Kidney capillary endothelial cell (primary cell): ENCODE results near the gene PPFIA4.

ENCODE experiments used
- DNase-seq: peaks from one replicate; pipeline ENCODE4 v3.0.0-alpha.2; 2018; ENCODE audit warnings: low spot score

The PPFIA4 gene

DNA sequence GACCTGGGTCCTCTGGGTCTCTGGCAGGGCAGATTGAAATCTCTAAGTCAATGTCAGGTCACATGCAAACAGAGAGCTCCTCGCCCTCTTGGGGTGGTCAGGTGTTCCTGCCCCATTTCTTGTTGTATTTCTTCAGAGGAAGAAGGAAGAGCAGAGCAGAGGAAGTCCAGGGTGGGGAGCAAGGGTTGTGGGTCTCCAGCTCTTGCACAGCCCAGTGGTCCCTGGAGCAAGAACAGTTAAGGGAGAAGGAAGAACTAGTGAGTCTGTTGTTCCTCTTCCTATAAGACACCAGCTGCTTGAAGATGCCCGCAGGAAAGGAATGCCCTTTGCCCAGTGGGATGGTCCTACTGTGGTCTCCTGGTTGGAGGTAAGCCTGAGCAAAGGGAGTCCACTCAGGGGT, 33.2 kb downstream of the PPFIA4 start:
- no peak for DNase-seq

DNA sequence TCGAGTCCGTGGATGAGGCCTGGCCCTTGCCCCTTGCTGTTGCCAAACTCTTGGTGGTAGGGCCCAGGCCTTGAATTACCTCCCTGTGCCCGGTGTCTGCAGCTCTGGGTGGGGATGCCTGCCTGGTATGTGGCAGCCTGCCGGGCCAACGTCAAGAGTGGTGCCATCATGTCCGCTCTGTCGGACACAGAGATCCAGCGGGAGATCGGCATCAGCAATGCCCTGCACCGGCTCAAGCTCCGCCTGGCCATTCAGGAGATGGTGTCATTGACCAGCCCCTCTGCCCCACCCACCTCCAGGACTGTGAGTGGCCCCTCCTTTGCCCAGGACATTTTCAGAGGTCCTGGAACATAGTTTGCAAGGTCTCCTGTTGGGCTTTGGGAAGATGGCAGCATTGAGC, 33.8 kb downstream of the PPFIA4 start:
- DNase-seq = no peak

DNA sequence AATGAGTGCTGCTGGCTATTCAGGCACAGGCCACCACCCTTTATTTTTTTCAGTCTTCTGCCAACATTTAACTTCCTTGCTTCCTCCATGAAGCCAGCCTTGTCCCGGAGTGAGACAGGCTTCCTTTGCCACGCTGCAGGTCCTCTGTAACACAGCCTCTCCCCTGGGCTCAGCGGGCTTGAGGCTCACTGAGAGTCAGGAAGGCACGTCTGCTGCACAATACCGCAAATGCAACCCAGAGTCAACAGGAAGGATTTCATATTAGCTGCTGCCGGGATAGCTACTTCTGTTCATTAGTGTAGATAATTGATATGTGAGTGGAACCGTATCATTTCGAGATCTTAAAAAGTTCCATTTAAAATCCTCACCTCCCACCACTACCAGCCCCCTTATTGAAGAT, 37.0 kb downstream of the PPFIA4 start:
- no peak for DNase-seq

DNA sequence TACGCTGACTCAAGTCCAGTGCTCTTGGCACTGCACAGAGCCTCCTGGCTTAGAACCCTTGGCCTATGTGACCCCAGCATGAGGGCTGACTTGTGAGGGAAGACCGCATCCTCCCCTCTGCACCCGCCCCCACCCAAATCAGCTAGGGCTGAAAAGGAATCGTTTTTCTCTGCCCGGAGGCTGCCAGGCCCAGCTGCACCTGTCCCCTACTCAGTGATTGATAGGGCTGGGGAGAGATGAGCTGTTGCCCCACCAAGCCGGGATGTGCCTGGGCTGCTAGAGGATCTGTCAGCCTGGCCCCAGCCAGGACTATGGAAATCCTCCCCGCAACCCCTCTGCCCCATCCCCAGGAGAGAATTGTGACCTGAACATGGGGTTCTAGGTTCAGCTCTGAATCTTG, 38.9 kb downstream of the PPFIA4 start:
- no peak for DNase-seq

DNA sequence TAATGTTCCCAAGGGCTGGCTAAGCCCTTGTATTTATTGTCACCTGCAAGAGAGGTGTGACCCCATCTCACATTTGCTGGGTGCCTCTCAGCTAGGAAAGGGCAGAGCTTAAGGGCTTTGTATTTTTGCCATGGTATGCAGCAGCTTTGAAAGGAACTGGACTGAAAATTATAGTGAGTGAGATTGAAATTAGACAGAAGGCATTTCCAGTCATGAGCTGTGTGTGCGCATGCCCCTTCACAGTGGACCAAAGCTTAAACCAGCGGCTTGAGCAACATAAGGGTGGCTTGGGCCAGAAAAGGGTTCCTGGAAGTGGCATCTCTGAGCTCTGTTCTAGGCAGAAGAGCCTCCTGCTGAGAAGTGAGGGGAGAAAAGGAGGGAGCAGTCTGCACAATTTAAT, 39.7 kb downstream of the PPFIA4 start:
- DNase-seq = no peak

DNA sequence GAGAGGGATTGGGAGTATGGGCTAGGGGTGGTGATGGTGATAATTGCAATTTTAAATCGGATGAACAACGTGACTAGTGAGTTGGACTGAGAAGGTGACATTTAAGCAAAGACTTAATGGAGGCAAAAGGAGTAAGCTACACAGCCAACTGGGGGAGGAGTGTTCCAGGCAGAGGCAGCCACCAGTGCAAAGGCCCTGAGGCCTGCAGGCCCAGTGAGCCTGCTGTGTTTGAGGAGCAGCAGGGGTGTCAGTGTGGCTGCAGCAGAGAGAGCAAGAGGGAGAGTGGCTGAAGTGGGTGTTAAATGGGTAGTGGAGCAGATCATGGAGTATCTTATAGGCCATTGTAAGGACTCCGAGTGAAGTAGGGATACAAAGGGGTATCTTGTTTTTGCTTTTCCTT, 40.7 kb downstream of the PPFIA4 start:
- DNase-seq = no peak

DNA sequence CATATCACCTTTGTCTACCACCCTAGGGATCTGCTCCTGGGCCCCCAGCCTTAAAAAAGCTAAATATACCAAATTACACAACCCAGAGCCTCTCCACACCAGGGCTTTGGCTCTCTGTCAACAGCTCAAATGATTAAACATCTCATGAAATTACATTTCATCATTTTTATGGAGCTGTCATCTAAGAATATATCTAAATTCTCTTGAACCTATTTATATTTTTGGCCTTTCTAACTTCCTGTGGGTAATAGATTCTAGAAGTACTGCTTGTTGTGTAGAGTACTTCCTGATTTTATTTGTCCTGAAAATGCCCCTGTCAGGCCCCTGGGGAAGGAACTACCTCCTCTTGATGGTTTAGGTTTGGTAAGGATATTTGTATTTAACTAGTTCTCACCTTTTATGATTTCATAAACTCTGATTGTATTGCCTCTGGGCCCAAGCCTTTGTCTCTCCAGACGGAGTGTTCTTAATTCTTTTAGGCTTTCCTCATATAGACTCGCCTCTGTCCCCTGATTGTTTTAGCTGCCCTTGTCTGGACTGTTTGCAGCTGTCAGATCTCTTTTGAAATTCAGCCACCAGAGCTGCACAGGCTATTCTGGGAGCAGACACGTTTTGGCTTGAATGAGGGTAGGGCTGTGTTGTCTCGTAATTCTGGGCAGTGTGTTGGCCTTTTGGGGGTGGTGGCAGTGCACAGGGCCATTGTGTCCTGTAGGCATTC, 42.9 kb downstream of the PPFIA4 start:
- DNase-seq = no peak

DNA sequence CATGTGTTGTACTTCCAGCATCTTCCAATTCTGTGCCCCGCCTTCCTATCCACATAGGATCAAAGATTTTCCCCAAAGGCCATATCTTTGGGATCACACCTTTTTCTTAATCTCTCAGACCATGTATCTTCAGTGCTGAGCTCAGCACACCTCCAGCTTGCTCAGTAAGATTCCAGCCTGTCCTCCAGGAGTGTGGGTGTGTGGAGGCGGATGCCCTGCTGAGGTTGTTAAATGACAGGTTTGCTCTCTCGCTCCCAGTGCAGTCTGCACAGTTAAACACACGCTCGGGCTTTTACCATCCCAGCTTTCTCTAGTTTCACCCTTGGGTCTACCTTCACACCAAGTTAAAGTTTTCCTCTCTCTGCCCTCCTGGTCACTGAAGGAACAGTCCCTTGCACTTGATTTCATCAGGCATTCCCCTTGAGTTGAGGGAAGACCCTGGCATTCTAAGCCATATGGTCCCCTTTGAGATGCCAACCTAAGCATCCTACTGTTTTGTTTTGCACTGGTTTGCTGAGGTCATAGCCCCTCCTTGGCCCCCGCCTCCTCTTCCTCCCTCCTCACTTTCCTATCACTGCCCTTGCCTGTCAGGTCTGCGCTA, 45.8 kb downstream of the PPFIA4 start:
- DNase-seq = no peak

DNA sequence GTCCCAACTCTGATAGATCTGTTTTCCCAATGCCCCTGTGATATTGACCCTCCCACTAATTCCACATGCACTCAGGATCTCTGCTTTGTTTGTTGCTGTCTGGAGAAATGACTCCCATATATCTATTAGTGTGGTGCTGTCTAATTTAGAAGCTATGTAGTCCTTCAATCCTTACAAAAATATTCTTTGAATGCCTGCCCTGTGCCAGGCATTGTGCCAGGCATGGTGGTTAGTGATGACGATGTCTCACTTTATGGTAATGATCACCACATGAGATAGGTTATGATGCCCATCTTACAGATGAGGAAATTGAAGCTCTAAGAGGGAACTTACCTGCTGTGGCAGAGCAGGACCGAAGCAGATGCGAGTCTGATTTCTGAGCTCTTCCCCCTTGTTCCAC, 46.6 kb downstream of the PPFIA4 start:
- no peak for DNase-seq

DNA sequence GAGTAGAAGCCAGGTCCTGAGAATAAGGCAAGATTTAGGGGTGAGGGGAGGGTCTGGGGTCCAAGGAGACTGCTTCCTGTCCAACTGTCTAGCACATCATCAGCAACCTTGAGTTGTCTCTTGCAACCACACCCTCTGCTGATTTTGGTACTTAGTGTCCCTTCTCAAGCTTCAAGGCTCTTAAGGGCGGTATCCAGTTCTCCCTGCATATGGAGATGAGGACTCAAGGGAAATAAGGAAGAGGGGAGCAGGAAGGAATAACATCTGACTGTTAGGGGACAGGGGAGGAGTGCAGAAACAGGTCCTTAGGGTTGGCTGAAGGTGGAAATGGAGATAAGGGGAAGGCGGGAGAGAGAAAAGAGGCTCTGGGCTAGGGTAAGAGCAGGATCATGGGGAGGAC, 47.2 kb downstream of the PPFIA4 start:
- DNase-seq = no peak

DNA sequence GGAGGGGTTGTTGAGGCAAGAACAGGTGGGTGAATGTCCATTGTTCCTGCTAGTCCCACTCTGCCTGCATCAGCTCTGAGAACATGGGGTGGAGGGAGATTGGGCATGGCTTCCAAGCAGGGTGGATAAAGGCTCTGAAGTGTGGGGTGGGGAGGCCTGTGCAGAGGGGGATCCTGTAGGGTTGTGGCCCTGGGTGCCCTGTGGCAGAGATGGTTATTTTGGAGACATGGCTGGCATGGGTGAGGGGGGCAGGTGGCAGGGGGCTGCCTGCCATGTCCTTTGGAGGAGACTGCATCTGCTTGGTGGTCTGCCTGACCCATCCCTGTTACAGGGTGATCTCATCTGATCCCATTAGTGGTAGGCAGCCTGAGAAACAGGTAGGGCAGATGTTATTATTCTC, 48.3 kb downstream of the PPFIA4 start:
- DNase-seq = no peak

DNA sequence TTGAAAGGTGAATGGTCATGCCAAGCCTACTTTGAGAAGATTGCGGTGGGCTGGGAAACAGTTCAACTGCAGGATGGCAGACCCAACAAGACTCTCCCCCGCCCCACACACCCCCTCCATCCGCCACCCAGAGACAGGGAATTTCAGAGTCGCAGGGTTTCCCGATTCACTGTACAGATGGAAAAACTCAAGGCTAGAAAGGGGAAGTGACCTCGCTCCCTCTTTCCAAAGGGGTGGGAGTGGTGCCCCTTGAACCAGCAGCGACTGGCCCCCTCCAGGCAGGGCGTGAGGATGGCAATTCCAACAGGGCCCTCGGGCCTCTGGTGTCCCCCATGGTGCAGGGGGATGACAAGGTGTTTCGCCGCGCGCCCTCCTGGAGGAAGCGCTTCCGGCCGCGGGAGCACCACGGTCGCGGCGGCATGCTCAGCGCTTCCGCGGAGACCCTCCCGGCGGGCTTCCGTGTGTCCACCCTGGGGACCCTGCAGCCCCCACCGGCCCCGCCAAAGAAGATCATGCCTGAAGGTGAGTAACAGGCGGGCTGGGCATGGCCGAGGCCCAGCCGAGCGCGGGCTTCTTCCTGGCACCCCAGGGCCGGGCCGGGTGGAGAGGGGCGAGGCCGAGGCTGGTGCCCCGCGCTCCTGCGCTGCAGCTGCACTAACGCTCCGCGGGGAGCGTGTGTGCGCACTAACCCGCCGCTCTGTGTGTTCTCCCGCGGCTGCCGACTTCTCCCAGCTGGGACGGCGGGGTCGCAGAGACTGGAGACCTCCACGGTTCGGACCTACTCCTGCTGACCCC, 49.1 kb downstream of the PPFIA4 start:
- no peak for DNase-seq

DNA sequence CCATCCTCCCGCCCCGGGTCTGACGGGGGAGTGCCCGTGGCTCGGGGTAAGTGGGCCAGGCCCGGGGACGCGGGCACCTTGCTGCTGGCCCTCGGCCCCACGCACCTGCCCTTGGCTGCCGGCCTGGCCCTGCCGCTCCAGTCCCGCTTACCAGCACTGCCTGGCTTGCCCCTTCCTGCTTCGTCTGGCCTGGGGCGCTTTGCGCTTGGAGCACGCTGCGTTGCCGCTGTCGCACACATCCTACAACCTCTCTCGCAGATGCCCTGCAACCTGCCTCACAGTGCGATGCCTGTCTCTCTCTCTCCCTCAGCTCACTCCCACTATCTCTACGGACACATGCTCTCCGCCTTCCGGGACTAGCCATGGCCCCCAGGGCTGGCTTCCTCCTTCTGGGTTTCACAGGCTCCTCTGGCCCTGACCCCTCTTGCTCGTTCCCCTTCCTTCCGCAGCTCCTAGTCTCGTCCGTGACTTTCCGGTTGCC, 49.8 kb downstream of the PPFIA4 start:
- DNase-seq = no peak

DNA sequence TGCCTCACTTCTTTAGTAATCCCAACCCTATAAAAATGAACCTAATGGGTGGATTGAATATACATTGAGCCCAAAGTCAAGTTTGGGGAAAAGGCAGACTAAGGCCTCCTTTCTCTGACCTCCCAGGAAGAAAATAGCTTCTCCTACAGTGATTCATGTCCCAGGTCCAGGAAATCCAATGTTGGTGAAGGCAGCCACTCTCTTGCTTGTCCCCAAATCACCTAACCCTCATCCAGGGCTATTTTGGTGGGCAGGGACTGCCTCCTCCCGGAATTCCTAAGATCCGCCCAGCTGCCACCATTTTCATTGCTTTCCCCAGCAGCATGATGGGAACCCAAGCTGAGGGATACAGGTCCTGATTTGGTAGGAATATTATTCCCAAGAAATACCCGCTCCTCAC, 51.1 kb downstream of the PPFIA4 start:
- DNase-seq = no peak

DNA sequence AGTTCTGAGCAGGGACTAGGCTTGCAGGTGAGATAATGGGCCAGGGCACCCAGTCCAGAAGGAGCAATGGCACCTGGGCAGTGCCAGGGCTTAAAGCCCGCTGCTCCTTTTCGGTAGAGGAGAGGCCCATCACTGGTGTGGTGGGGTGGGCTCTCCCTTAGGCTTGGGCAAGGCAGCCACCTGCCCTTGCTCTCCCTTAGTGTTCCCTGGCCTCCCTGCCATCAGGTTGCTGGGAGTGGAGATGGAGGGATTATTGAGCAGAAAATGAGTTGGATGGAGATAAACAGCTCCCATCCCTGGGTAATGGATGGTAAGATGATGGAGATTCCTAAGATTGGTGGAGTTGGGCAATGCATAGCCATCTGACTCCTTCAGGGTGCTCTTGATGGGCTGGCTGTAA, 51.7 kb downstream of the PPFIA4 start:
- no peak for DNase-seq

DNA sequence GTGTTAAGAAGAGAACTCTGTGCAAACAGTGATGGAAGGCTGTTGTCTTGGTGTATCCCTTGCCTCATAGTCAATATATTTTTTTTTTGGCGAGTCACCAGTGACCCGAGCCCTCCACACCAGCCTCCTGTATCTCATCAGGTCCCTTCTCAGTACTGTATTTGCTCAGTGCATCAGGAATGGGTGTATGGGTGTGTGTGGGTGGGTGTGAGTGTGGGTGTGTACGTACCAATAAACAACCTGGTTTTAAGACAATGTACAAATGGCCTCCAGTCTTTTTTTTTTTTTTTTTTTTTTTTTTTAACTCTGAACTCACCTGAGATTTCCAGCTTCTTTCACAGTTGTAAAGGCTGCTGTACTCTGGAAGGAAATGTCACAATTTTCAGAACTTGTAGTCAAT, 52.2 kb downstream of the PPFIA4 start:
- DNase-seq = no peak

DNA sequence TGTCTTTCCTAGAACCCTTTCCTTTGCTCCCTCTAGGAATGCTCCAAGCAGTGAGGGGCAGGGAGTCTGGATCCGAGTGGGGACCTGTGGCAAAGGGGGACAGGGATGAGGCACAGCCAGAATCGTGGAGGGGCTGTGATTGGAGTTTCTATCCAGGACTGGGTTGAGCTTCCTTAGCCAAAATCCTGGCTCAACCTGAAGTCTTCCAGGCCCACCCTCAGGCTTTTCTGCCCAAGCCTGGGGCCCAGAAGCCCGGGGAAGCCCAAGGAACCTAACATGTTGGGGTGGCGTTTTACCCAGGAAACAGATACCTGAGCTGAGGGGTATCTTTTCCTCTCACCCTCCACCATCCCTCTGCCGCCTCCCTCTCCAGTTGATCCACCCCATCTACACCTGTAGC, 54.2 kb downstream of the PPFIA4 start:
- DNase-seq = no peak

DNA sequence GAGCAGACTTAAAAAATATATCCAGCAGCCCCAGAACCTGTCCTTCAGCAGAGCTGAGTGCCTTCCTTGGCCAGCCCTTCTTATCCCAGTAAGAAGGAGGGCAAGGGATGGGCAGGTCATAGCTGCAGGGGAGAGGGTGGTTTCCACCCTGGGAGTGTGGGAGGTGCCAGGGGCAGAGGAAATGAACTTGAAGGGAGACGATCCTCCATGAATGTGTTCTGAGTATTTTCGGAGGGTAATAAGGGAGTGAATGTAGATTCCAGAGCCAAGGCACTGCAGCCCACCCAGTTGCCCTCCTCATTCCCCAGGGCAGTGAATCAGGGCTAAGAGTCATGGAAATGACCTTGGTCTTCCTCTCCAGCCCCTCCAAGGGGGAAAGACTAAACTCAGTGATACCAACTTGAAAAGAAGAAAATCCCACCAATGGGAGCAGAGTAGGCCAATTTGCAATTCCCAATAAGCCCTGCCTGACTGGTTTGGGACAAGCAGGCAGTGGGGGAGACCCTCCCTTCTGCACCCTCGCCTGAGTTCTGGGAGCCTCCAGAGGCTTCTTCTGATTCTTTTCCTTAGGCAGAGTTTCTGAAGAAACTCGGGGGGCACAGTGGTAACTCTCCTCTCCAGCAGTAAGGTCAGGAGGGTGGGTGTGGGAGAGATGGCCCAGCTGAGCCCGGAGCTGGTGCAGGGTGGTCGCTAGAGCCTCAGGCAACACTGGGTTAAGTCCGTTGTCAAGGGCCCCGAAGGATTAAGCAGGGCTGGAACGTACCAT, 55.4 kb downstream of the PPFIA4 start:
- no peak for DNase-seq

DNA sequence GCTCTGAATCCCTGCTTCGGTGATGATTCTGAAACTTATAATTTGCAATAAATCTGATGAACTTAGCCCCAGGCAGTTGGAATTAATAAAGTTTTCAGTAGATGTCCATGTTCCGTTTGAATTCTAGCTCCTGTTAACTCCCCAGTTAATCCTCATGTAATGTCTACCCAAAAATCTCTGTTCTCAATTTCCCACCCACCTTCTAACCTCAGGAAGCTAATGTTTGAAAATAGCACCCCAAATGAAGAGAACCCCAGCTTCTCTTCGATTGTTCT, 55.9 kb downstream of the PPFIA4 start:
- no peak for DNase-seq

DNA sequence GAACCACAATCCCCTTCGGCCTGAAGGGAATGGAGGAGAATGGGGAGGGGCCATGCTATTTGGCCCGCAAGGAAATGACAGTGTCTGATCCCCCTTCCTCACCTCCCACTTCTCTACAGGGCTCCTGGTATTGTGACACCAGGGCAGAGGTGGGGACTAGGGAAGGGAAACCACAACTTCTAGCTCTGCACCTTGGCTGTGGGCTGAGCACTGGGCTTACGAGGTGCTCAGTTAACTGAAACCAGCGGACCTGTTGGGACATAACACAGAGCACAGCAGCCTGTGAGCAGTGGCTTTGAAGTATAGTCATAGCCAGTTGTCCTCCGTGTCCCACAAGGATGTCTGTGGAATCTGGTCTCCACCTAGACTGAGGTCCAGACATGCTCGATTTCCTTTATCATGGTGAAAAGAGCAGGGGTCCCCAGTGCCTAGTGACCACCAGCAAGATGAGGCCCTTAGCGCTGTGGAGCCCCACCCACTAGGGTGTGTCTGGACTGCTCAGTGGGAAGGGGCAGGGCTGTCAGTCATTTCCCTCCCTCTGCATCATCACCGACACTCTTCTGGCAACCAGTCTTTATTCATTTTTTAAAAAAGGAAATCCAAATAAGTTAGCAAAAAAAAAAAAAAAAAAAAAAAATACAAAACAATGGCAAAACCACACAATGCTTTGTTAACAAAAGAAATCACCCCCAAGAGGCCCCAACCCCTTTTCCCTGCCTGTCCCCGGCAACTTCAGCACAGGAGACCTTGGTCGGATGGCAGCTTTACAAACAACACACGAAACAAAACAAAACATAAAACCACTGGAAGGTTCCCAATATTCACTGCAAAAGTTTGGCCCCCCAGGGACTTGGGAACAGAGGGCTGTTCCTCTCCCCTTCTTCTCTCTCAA, 56.5 kb downstream of the PPFIA4 start:
- DNase-seq = no peak

DNA sequence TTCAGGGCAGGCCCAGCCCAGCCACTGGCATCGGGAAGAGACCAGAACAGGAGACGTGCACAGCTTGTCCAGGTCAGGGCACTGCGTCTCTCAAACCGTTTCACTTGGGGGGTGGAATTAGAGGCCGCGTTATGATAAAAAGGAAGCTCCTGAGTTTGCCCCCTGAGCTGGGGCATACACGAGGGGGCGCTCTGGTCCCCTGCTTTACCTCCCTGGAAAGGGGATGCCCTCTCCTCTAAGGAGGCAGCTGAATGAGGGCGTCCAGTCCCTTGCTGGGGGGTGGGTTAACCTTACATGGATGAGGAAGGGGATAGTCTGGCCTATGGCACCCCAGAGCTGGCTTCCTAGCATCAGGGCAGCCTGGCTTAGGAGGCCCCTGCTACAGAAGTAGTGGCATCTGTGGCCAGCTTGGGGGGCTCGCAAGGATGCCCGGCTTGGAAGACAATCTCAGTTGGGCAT, 57.2 kb downstream of the PPFIA4 start:
- DNase-seq = no peak
